ENCODE results near the gene JTB. TPM values are rescaled to one million over a fixed set of nuclear protein-coding genes. Genes with fewer than 3 reads are reported as not detected.

JTB gene
- total and polyA plus RNA-seq, 7 donors: 171 to 324 (median 245) TPM

GRCh38 chr1:153995202-153995601 is 17.7 kb upstream of the JTB start:
- H3K4me1 ChIP-seq: peaks cover 0 to 29% (median 27%) of the 10 kb centered on the region in 4 donors

GRCh38 chr1:153991806-153992205 is 14.3 kb upstream of the JTB start:
- WGBS, 2 donors: 76 to 77% methylated on average over 2 of the region's 2 CpGs
- Histone ChIP-seq H3K4me1 (peaks cover 0 to 38% (median 37%) of the 10 kb centered on the region in 4 donors), H3K4me3 (peak overlapping the region; percentile 72 to 96 (median 80)), H3K27ac (peak overlapping the region; percentile 90 to 95 (median 92)), H3K36me3 (peaks cover 11 to 47% (median 20%) of the 10 kb centered on the region in 4 donors), H3K27me3 (no peaks in the 10 kb centered on the region), H3K9me3 (no peaks in the 10 kb centered on the region)
- TF ChIP-seq EP300 (IDR thresholded peaks at IDR 0.05): no peak
- no peak for TF ChIP-seq POLR2A (IDR thresholded peaks at IDR 0.05)
- TF ChIP-seq CTCF (IDR thresholded peaks at IDR 0.05): no peak
- no peak for TF ChIP-seq POLR2AphosphoS5 (IDR thresholded peaks at IDR 0.05)
- DNase-seq: no peak
- intact Hi-C loops (cut with DNase I): loop anchor here (2.0 kb wide), 1 partner anchor 69 kb away; the partner anchor contains the start of gene GATAD2B

More at GRCh38 chr1:153995202-153995601, 17.7 kb upstream of the JTB start:
- H3K9me3 ChIP-seq: no peaks in the 10 kb centered on the region
- peaks cover 11 to 47% (median 20%) of the 10 kb centered on the region in 4 donors for H3K36me3 ChIP-seq
- 81 to 97% methylated on average over 3 of the region's 3 CpGs for WGBS, 2 donors
- TF ChIP-seq CTCF (IDR thresholded peaks at IDR 0.05): no peak
- peak in 1 of 4 donors; percentile 8 for TF ChIP-seq POLR2AphosphoS5 (IDR thresholded peaks at IDR 0.05)
- no peak overlapping the region for H3K4me3 ChIP-seq
- H3K27me3 ChIP-seq: no peaks in the 10 kb centered on the region
- DNase-seq: no peak
- intact Hi-C loops (cut with DNase I): no loop called here
- H3K27ac ChIP-seq: peak overlapping the region in 1 of 4 donors; percentile 30

- intact Hi-C loops (cut with DNase I): loop anchor here (2.0 kb wide), 1 partner anchor 68 kb away; the partner anchor contains the start of gene GATAD2B
- Histone ChIP-seq H3K27ac (peak overlapping the region; percentile 90 to 95 (median 92)), H3K9me3 (no peaks in the 10 kb centered on the region), H3K4me1 (peaks cover 0 to 43% (median 39%) of the 10 kb centered on the region in 4 donors), H3K27me3 (no peaks in the 10 kb centered on the region), H3K4me3 (peak overlapping the region; percentile 72 to 96 (median 80)), H3K36me3 (peaks cover 11 to 47% (median 20%) of the 10 kb centered on the region in 4 donors)
- DNase-seq: no peak
- 1 to 11% methylated on average over 9 of the region's 9 CpGs for WGBS, 2 donors
- TF ChIP-seq EP300 (IDR thresholded peaks at IDR 0.05) (no peak), CTCF (IDR thresholded peaks at IDR 0.05) (no peak), POLR2A (IDR thresholded peaks at IDR 0.05) (no peak), POLR2AphosphoS5 (IDR thresholded peaks at IDR 0.05) (no peak)
Measured at GRCh38 chr1:153991151-153991630, 13.7 kb upstream of the JTB start.

- peak in 2 of 4 donors; percentile 63 to 75 for TF ChIP-seq EP300 (IDR thresholded peaks at IDR 0.05)
- TF ChIP-seq CTCF (IDR thresholded peaks at IDR 0.05): no peak
- peak; percentile 99 to 100 for TF ChIP-seq POLR2A (IDR thresholded peaks at IDR 0.05)
- peak; percentile 100 for TF ChIP-seq POLR2AphosphoS5 (IDR thresholded peaks at IDR 0.05)
- Histone ChIP-seq H3K27ac (peak within 1 kb of the TSS; percentile 90 to 95 (median 92)), H3K36me3 (peaks cover 11 to 42% (median 19%) of the 10 kb centered on the region in 4 donors), H3K4me3 (peak within 1 kb of the TSS; percentile 72 to 96 (median 80)), H3K9me3 (no peaks in the 10 kb centered on the region), H3K4me1 (peaks cover 0 to 45% (median 40%) of the 10 kb centered on the region in 4 donors), H3K27me3 (no peaks in the 10 kb centered on the region)
- 0 to 1% methylated on average over 36 of the region's 36 CpGs for WGBS, 2 donors
- DNase-seq: peak; percentile 98
- intact Hi-C loops (cut with DNase I): loop anchor here (2.0 kb wide), 1 partner anchor 68 kb away; the partner anchor contains the start of gene GATAD2B
Measured at GRCh38 chr1:153990468-153991150, 13.1 kb upstream of the JTB start, which contains the start of gene RPS27. Gene RPS27 (plus strand): TSS chr1:153990762. CDS start chr1:153990797, 35 bp downstream.

Measured in sigmoid colon (tissue), 7 donors.